Transverse colon (tissue), 4 donors: ENCODE measurements around the gene WAPL. TPM values are rescaled to one million over a fixed set of nuclear protein-coding genes. Genes with fewer than 3 reads are reported as not detected.
"Not testable (repeated sequence)": the region's sequence is repeated elsewhere in the genome, so short reads cannot be mapped to it uniquely, and the experiment has no call there.

Source experiments
- DNase-seq: peaks from one replicate; pipeline ENCODE4 v3.0.0-alpha.2; 2019
- H3K27ac ChIP-seq, 4 donors: fragments of 200-600 bp; sonication (generic); 2 replicates each; pipeline ENCODE4 v1.5.1; 2016 to 2018; ENCODE audit warnings: inconsistent platforms in 4 of 4
- H3K27me3 ChIP-seq: fragments of 200-600 bp; sonication (generic); 2 replicates; pipeline ENCODE4 v1.5.1; 2017; ENCODE audit warnings: inconsistent platforms
- H3K36me3 ChIP-seq, 4 donors: fragments of 200-600 bp; sonication (generic); 2 replicates each; pipeline ENCODE4 v1.5.1; 2017 to 2019; ENCODE audit warnings: inconsistent platforms in 4 of 4
- H3K4me1 ChIP-seq, 4 donors: fragments of 200-600 bp; sonication (generic); 2 replicates each; pipeline ENCODE4 v1.5.1; 2017 to 2020; ENCODE audit warnings: inconsistent platforms in 4 of 4
- H3K4me3 ChIP-seq, 4 donors: fragments of 200-600 bp; sonication (generic); 1 replicate in 1 of 4; 2 replicates in 3 of 4; pipeline versions ENCODE4 v1.5.1 to v1.6.1; 2017 to 2019; ENCODE audit warnings: inconsistent platforms in 4 of 4
- H3K9me3 ChIP-seq, 2 donors: fragments of 200-600 bp; sonication (generic); 2 replicates each; pipeline ENCODE4 v1.5.1; 2017 to 2019; ENCODE audit warnings: inconsistent platforms in 2 of 2
- CTCF ChIP-seq, 5 experiments: fragments of 200-600 bp in 3 of 5; fragments of 450-650 bp in 2 of 5; sonication (generic) in 3 of 5; IDR thresholded peaks; 1 replicate in 2 of 5; 2 replicates in 3 of 5; pipeline ENCODE4 v1.5.1; 2016 to 2017; ENCODE audit warnings: antibody characterized with exemption in 5 of 5, inconsistent platforms in 3 of 5, mild to moderate bottlenecking in 2 of 5, moderate library complexity in 1 of 5
- EP300 ChIP-seq: sonication (generic); formaldehyde crosslinking; IDR thresholded peaks from one replicate; pipeline ENCODE4 v1.6.1; 2017; ENCODE audit warnings: antibody characterized with exemption, low read depth
- POLR2A ChIP-seq: fragments of 450-650 bp; IDR thresholded peaks from one replicate; pipeline ENCODE4 v1.6.1; 2016; ENCODE audit warnings: antibody characterized with exemption, mild to moderate bottlenecking, moderate library complexity
- POLR2AphosphoS5 ChIP-seq, 3 donors: sonication (generic); formaldehyde crosslinking; IDR thresholded peaks; one replicate each; pipeline ENCODE4 v1.6.1; 2016; ENCODE audit warnings: antibody characterized with exemption in 3 of 3
- WGBS, 2 donors: methylation state at CpG; one replicate each; pipeline ENCODE4 v1.1.5; 2018; ENCODE audit warnings: low coverage in 1 of 2; 5-methylcytosine and 5-hydroxymethylcytosine counted together
- in situ Hi-C, 4 donors: fragments of 200-750 bp; cut with MboI; loops; one replicate each; pipeline versions ENCODE4 v1.15.0 to v1.15.1; 2017; ENCODE audit warnings: low sequenced_read_pairs in 3 of 4, low pct_ligation_motif_present in 1 of 4, low pct_unique_long_range_greater_than_20kb in 1 of 4
- intact Hi-C: fragments of 100-400 bp; cut with DNase I; formaldehyde crosslinking; loops from one replicate; pipeline ENCODE4 v1.15.1; 2023; ENCODE audit warnings: low total_unique reads
- total RNA-seq, 4 donors: library from RNA; depleted of rRNA; stranded (reverse); fragments of >200 nt; gene quantifications; one replicate each; pipeline ENCODE4 v1.1.0, GENCODE V29; 2016

Gene WAPL
- total RNA-seq, 4 donors from 2014 or later, result 26.6 to 71.4 (median 41.0) TPM

- peak overlapping the region; percentile 37 to 62 (median 39) for H3K4me3 ChIP-seq
- no peaks in the 10 kb centered on the region for H3K9me3 ChIP-seq
- intact Hi-C loops (no loop called here), in situ Hi-C loops (no loop called here)
- no peaks in the 10 kb centered on the region for H3K27me3 ChIP-seq
- 24 to 35% methylated on average over 8 to 19 of the region's 47 CpGs for WGBS, 2 donors
- peak; percentile 90 for DNase-seq
- H3K4me1 ChIP-seq, result peaks cover 0 to 14% (median 6%) of the 10 kb centered on the region in 4 donors
- no peaks in the 10 kb centered on the region for H3K36me3 ChIP-seq
- TF ChIP-seq POLR2A (peak; percentile 41), EP300 (no peak), CTCF (IDR thresholded peaks at IDR 0.05) (no peak), POLR2AphosphoS5 (IDR thresholded peaks at IDR 0.05) (peak in 1 of 3 donors; percentile 49)
- peak overlapping the region; percentile 69 to 76 (median 71) for H3K27ac ChIP-seq
Measured at GRCh38 chr10:86535132-86535882, 13.7 kb upstream of the WAPL start.

GRCh38 chr10:86533328-86533727, 11.7 kb upstream of the WAPL start:
- in situ Hi-C loops (no loop called here), intact Hi-C loops (no loop called here)
- no peaks in the 10 kb centered on the region for H3K9me3 ChIP-seq
- peaks cover 0 to 14% (median 6%) of the 10 kb centered on the region in 4 donors for H3K4me1 ChIP-seq
- no peak for TF ChIP-seq EP300
- no peak for TF ChIP-seq POLR2A
- TF ChIP-seq CTCF (IDR thresholded peaks at IDR 0.05), result no peak
- TF ChIP-seq POLR2AphosphoS5 (IDR thresholded peaks at IDR 0.05), result no peak
- 92 to 96% methylated on average over 2 of the region's 2 CpGs for WGBS, 2 donors
- DNase-seq, result no peak
- H3K4me3 ChIP-seq, result no peak overlapping the region
- no peaks in the 10 kb centered on the region for H3K36me3 ChIP-seq
- H3K27ac ChIP-seq, result no peak overlapping the region
- no peaks in the 10 kb centered on the region for H3K27me3 ChIP-seq

GRCh38 chr10:86528736-86529135, 7.1 kb upstream of the WAPL start:
- 80 to 96% methylated on average over 1 to 3 of the region's 3 CpGs for WGBS, 2 donors
- H3K27ac ChIP-seq, H3K36me3 ChIP-seq, intact Hi-C loops, H3K27me3 ChIP-seq, H3K4me1 ChIP-seq, H3K9me3 ChIP-seq, H3K4me3 ChIP-seq, DNase-seq, in situ Hi-C loops: not testable (repeated sequence)

- no peaks in the 10 kb centered on the region for H3K27me3 ChIP-seq
- intact Hi-C loops (no loop called here), in situ Hi-C loops (no loop called here)
- H3K4me1 ChIP-seq, result peaks cover 0 to 15% (median 14%) of the 10 kb centered on the region in 4 donors
- no peaks in the 10 kb centered on the region for H3K36me3 ChIP-seq
- WGBS, 2 donors, result 83 to 100% methylated on average over 1 to 4 of the region's 4 CpGs
- no peak overlapping the region for H3K4me3 ChIP-seq
- no peak for TF ChIP-seq CTCF (IDR thresholded peaks at IDR 0.05)
- no peak for TF ChIP-seq POLR2A
- no peak for TF ChIP-seq EP300
- TF ChIP-seq POLR2AphosphoS5 (IDR thresholded peaks at IDR 0.05), result no peak
- no peak for DNase-seq
- H3K27ac ChIP-seq, result no peak overlapping the region
- no peaks in the 10 kb centered on the region for H3K9me3 ChIP-seq
Measured at GRCh38 chr10:86526606-86527005, 5.0 kb upstream of the WAPL start.

GRCh38 chr10:86525713-86526112, 4.1 kb upstream of the WAPL start:
- H3K4me3 ChIP-seq, H3K27ac ChIP-seq, H3K27me3 ChIP-seq, in situ Hi-C loops, H3K36me3 ChIP-seq, intact Hi-C loops, DNase-seq, H3K9me3 ChIP-seq: not testable (repeated sequence)
- H3K4me1 ChIP-seq, result peaks cover 0 to 15% (median 14%) of the 10 kb centered on the region in 4 donors
- WGBS, 2 donors, result 93 to 99% methylated on average over 2 to 6 of the region's 6 CpGs
